Activated CD8-positive, alpha-beta memory T cell treated with anti-CD3 and anti-CD28 coated beads for 36 hours (primary cell): ENCODE results near the gene MRPS26. TPM values are rescaled to one million over a fixed set of nuclear protein-coding genes. Genes with fewer than 3 reads are reported as not detected.
"Not testable (repeated sequence)": the region's sequence is repeated elsewhere in the genome, so short reads cannot be mapped to it uniquely, and the experiment has no call there.

Source experiments
- CTCF ChIA-PET: fragments of 350-600 bp; sonication (Branson Sonifier 250); formaldehyde crosslinking; loops from one replicate; lab custom pipeline; 2021; ENCODE audit warnings: antibody characterized with exemption; lab: Charles Lee
- POLR2A ChIA-PET: fragments of 350-600 bp; sonication (Branson Sonifier 250); formaldehyde crosslinking; loops from one replicate; lab custom pipeline; 2021; ENCODE audit warnings: antibody characterized with exemption; lab: Charles Lee
- total RNA-seq, 2 experiments: library from RNA; stranded (reverse); gene quantifications; one replicate each; pipeline ENCODE4 v1.2.3, GENCODE V29; 2021

MRPS26 gene
- 10 to 100 TPM; 90.2 to 90.7 TPM for total RNA-seq

DNA sequence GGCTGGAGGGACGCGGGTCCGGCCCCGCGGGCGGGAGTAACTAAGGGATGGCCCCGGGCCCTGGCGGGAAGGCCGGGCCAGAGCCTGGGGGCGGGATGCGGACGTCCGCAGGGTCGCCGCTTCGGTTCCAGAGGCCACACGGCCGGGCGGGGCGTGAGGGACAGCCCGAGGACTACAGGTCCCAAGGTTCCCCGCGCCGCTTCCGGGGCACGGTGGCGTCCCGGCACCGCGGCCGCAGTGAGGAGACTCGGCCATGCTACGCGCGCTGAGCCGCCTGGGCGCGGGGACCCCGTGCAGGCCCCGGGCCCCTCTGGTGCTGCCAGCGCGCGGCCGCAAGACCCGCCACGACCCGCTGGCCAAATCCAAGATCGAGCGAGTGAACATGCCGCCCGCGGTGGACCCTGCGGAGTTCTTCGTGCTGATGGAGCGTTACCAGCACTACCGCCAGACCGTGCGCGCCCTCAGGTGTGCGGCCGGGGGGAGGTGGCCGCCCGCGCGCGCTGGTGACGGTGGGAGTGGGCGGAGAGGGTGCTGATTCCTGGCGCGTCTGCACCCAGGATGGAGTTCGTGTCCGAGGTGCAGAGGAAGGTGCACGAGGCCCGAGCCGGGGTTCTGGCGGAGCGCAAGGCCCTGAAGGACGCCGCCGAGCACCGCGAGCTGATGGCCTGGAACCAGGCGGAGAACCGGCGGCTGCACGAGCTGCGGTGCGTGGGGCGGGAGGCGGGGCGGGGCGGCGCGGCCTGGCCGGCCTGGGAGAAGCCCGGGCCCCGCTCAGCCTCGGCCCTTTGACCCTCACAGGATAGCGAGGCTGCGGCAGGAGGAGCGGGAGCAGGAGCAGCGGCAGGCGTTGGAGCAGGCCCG is at the start of gene MRPS26:
Gene MRPS26, plus strand, starts transcription at position 237 of the 861 bp plus-strand sequence. Its CDS starts 17 bp downstream, at position 254.
- ChIA-PET POLR2A (interaction anchor here (0.5 to 1.3 kb wide), 6 partner anchors 31 to 158 kb away, joined by 3 to 5 read pairs (median 4); no protein-coding TSS in a partner anchor), CTCF (no interaction called here)

- ChIA-PET POLR2A (no interaction called here), CTCF (interaction anchor here (0.6 kb wide), 1 partner anchor 38 kb away, joined by 3 read pairs; no protein-coding TSS in a partner anchor)
Observed at GRCh38 chr20:2998728-2999127, 47.1 kb upstream of the MRPS26 start.

DNA sequence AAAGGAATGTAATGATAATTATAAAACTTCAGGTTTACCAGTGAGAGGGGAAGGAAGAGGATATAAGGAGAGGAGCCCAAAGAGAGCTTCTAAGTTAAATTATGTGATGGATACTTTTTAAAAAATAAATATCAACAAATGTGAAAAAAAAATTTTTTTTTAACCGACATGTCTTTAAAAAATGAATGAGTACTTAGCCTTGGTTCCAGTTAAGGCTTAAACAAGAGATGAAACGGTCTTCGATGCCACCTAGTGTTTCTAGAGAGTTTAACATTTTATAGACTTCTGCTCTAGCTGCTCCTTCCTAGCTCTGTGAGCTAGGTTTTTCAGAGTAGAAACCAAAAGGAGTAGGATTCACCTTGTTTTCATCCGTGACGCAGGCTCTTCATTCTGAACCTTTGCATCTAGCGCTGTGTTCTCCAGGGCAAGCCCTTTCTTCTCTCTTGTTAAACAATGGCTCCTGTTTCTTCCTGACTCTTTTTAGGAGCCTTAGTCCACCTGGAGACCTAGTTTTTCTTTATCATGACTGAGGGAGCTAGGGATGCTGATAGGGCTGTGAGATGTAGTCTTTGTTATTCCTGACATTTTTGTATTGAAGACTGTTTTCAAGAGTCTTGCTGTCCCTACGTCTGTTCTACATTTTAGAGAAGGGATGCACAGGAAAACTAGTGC is 44.9 kb upstream of the MRPS26 start:
- POLR2A ChIA-PET: no interaction called here
- CTCF ChIA-PET: interaction anchor here (0.6 to 1.9 kb wide), 5 partner anchors 10 to 325 kb away, joined by 3 to 12 read pairs (median 3); no protein-coding TSS in a partner anchor

- CTCF ChIA-PET: no interaction called here
- POLR2A ChIA-PET: no interaction called here
Observed at GRCh38 chr20:3003416-3003815, 42.4 kb upstream of the MRPS26 start.

DNA sequence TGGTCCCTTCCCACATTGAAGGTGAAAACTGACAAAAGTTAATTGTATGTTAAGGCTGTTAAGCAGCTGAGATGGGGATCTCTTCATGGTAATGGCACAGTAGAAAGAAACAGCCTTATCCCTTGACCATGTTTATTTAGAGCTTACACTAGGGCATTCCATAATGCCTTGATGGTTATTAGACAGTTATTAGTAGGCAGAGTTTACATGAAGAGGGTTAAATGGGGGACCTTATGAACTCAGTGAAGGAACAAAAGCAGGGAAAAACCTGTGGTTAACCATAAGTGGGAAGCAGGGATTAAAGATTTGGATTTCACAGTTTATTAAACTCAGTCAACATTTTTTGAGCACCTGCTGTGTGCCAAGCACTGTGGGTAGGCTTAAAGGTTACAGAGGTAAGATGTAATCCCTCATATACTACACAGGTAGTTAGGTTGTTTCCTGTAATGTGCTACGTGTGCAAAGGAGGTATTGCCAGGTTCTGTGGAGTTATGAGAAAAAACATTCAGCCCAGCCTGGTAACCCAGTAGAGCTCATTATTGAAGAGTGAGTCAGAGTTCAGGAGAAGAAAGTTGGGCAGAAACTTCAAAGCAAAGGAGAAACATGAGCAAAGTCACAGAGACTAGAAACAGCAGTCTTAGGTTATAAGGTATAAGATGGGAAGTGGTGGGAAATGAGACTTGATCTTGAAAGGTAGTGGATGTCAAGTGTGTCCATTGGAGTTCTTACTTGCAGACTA is 34.7 kb upstream of the MRPS26 start:
- ChIA-PET POLR2A (interaction anchor here (0.5 to 1.3 kb wide), 6 partner anchors 14 to 51 kb away, joined by 3 to 5 read pairs (median 4); no protein-coding TSS in a partner anchor), CTCF (interaction anchor here (0.9 to 2.0 kb wide), 4 partner anchors 10 to 42 kb away, joined by 3 to 8 read pairs (median 3); no protein-coding TSS in a partner anchor)

- CTCF ChIA-PET: interaction anchor here (0.9 to 2.0 kb wide), 4 partner anchors 11 to 42 kb away, joined by 3 to 8 read pairs (median 3); no protein-coding TSS in a partner anchor
- POLR2A ChIA-PET: interaction anchor here (0.9 to 1.3 kb wide), 4 partner anchors 22 to 33 kb away, joined by 3 to 5 read pairs (median 4); no protein-coding TSS in a partner anchor
Observed at GRCh38 chr20:3011752-3012151, 34.1 kb upstream of the MRPS26 start.

GRCh38 chr20:3013771-3014170 is 32.1 kb upstream of the MRPS26 start:
- POLR2A ChIA-PET: interaction anchor here (0.6 to 2.2 kb wide), 3 partner anchors 29 to 305 kb away, joined by 4 to 11 read pairs (median 11); no protein-coding TSS in a partner anchor
- CTCF ChIA-PET: interaction anchor here (2.3 kb wide), 1 partner anchor 29 kb away, joined by 7 read pairs; no protein-coding TSS in a partner anchor

GRCh38 chr20:3014179-3014578 is 31.7 kb upstream of the MRPS26 start:
- ChIA-PET CTCF (interaction anchor here (1.0 to 2.3 kb wide), 2 partner anchors 30 to 171 kb away, joined by 4 to 7 read pairs; no protein-coding TSS in a partner anchor), POLR2A (interaction anchor here (0.6 to 2.2 kb wide), 3 partner anchors 30 to 304 kb away, joined by 4 to 11 read pairs (median 11); no protein-coding TSS in a partner anchor)

- ChIA-PET POLR2A (interaction anchor here (0.6 to 2.2 kb wide), 5 partner anchors 28 to 304 kb away, joined by 3 to 11 read pairs (median 10); partner anchors contain the start of gene MRPS26), CTCF (interaction anchor here (0.8 to 2.3 kb wide), 4 partner anchors 28 to 171 kb away, joined by 3 to 7 read pairs (median 4); no protein-coding TSS in a partner anchor)
Observed at GRCh38 chr20:3014662-3015061, 31.2 kb upstream of the MRPS26 start.

DNA sequence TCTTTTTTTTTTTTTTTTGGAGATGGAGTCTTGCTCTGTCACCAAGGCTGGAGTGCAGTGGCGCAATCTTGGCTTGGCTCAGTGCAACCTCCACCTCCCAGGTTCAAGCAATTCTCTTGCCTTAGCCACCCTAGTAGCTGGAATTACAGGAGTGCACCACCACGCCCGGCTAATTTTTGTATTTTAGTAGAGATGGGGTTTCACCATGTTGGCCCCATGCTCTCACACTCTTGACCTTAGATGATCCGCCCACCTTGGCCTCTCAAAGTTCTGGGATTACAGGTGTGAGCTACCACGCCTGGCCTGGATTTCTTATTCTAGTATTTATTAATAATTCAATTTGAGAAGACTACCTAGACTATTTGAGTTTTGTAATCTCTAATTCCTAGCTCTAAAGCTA is 30.6 kb upstream of the MRPS26 start:
- ChIA-PET CTCF (interaction anchor here (0.6 to 2.3 kb wide), 5 partner anchors 29 to 312 kb away, joined by 3 to 7 read pairs (median 4); no protein-coding TSS in a partner anchor), POLR2A (interaction anchor here (0.7 to 2.2 kb wide), 3 partner anchors 29 to 31 kb away, joined by 3 to 11 read pairs (median 10); partner anchors contain the start of gene MRPS26)

DNA sequence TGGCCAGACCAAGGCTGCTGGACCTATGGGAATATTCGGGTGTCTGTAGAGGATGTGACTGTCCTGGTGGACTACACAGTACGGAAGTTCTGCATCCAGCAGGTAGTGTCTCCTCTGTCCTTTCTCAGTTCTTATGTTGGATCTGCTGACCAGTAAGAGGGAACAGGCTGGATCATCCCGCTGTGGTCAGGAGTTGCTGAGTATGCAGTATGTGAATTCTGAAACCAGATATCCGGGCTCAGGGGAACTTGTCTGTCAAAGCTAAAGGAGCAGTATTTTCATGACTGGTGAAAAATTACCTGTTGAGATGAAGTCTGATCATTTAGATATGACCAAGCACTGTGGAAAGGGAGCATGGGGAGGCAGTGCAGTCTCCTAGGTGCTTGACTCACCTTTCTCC is 24.5 kb upstream of the MRPS26 start:
- ChIA-PET POLR2A (no interaction called here), CTCF (no interaction called here)

DNA sequence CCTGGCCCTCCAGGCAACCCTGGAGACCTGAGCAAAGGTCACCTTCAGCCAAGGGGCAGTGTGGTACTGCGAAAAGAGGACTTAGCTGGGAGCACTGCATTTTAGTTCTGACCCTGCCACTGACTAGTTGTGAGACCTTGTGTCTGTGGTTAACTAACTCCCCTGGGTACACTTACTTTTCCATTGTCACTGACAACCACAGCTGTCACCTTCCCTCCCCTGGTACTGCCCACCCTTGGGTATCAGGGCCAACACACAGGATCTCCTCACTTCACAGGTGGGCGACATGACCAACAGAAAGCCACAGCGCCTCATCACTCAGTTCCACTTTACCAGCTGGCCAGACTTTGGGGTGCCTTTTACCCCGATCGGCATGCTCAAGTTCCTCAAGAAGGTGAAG is 24.1 kb upstream of the MRPS26 start:
- POLR2A ChIA-PET: no interaction called here
- CTCF ChIA-PET: no interaction called here

DNA sequence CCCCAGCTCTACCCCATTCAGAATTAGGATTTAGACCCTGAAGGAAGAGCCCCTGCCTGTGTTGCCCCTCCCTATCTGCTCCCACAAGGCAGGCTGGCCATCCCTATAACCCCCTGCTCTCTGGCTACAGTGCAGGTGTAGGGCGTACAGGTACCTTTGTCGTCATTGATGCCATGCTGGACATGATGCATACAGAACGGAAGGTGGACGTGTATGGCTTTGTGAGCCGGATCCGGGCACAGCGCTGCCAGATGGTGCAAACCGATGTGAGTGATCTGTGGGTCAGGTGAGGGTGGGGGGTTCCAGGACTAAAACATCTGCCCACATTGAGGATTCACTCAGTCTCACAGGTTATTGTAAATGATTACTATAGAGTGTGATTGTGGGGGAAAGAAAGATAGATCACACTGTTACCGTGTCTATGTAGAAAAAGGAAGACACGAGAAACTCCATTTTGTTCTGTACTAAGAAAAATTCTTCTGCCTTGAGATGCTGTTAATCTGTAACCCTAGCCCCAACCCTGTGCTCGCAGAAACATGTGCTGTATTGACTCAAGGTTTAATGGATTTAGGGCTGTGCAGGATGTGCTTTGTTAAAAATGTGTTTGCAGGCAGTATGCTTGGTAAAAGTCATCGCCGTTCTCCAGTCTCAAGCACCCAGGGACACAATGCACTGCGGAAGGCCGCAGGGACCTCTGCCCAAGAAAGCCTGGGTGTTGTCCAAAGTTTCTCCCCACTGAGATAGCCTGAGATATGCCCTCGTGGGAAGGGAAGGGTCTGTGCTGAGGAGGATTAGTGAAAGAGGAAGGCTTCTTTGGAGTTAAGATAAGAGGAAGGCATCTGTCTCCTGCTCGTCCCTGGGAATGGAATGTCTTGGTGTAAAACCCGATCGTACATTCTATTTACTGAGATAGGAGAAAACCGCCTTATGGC is 23.0 kb upstream of the MRPS26 start:
- CTCF ChIA-PET, POLR2A ChIA-PET: not testable (repeated sequence)

- ChIA-PET POLR2A (no interaction called here), CTCF (interaction anchor here (1.1 kb wide), 1 partner anchor 11 kb away, joined by 3 read pairs; no protein-coding TSS in a partner anchor)
Observed at GRCh38 chr20:3027987-3028386, 17.9 kb upstream of the MRPS26 start.

GRCh38 chr20:3031524-3032147 is 14.2 kb upstream of the MRPS26 start:
- POLR2A ChIA-PET: no interaction called here
- CTCF ChIA-PET: no interaction called here

DNA sequence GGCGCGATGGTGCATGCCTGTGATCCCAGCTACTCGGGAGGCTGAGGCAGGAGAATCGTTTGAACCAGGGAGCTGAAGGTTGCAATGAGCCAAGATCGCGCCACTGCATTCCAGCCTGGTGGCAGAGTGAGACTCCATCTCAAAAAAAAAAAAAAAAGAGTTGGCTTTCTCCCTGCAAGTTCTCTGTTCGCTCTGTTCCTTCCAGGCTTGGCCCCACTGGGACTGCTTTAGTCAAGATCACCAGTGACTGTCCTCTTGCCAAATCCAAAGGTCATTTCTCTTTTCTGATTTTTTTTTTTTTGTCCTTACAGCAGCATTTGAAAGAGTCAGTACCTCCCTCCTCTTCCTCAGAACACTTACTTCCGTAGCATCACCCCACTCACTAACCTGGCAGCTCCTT is 13.2 kb upstream of the MRPS26 start:
- POLR2A ChIA-PET: interaction anchor here (0.7 kb wide), 1 partner anchor 1408 kb away, joined by 3 read pairs; no protein-coding TSS in a partner anchor
- CTCF ChIA-PET: interaction anchor here (0.6 kb wide), 1 partner anchor 49 kb away, joined by 7 read pairs; no protein-coding TSS in a partner anchor

- ChIA-PET CTCF (no interaction called here), POLR2A (no interaction called here)
Observed at GRCh38 chr20:3037654-3038053, 8.2 kb upstream of the MRPS26 start.
